ENCODE results near the gene NKD2. TPM values are rescaled to one million over a fixed set of nuclear protein-coding genes. Genes with fewer than 3 reads are reported as not detected.

The NKD2 gene
- total RNA-seq, 1 experiment from 2014 or later: 20.4 TPM

- TF ChIP-seq SIN3A (IDR thresholded peaks at IDR 0.05; ENCODE audit: low read depth): no peak
- no peak for TF ChIP-seq ELF1 (IDR thresholded peaks at IDR 0.05; ENCODE audit: borderline replicate concordance, low read depth)
- no peak for TF ChIP-seq EZH2 (IDR thresholded peaks at IDR 0.05)
Observed at GRCh38 chr5:1066676-1067075, 58.1 kb downstream of the NKD2 start (continued).

DNA sequence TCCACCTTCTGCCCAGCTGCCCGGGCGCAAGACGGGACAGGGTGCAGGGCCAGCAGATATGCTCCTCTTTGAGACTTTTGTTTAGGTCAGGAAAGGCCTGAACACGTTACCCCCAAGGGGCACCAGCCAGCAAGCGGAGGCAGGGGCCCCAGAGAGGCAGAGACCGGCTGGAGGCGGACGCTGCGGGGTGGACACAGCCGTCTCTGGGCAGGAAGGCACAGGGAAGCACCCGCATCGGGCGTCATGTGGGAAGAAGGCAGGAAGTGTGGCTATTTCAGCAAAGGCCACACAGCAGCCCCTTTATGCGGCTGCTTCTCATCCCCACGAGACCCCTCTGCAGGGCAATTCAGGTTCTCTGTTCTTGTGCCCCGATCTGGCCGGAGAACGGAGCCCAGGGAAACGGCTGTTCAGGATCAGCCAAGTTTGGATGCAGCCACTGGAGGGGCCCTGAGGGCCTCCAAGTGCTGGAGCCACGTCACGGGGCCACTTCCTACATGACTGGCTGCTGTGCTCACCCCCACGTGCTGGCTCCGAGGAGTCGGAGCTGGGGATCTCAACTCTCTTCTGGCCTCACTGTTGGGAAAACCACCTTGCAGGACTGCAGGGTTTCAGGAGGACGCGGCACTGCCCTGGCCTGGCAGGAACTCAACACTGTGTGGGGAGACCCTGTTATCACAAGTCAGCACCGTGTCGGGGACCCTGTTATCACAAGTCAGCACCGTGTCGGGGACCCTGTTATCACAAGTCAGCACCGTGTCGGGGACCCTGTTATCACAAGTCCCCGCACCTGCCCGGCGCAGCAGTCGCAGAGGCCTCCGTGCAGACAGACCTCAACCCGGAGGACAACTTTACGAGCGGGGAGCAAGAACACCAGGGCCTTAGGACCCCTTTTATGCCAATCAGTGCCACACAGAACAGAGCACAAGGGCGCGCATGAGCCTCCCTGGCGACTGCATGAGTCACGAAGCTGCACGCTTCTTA is 58.8 kb downstream of the NKD2 start:
- ChIA-PET POLR2A (no interaction called here), CTCF (no interaction called here), RAD21 (ENCODE audit: low non-redundant PET in 1 of 2, low total read pairs in 2 of 2, uncharacterized antibody in 2 of 2, unreplicated experiment in 2 of 2) (no interaction called here)
- H3K36me3 ChIP-seq (ENCODE audit: control insufficient read depth in 1 of 2, insufficient read depth in 2 of 2, low read length in 2 of 2): no peaks in the 10 kb centered on the region; a peak in 1 of 4 replicates
- H3K9me2 ChIP-seq (ENCODE audit: insufficient read depth): no peaks in the 10 kb centered on the region
- DNase-seq (ENCODE audit: low read depth, low spot score) (no peak), ATAC-seq (no peak)
- H2AFZ ChIP-seq (ENCODE audit: low read depth, low read length, poor library complexity, severe bottlenecking): no peak overlapping the region
- H4K20me1 ChIP-seq (ENCODE audit: insufficient read depth): no peaks in the 10 kb centered on the region
- no peaks in the 10 kb centered on the region for H3K9me3 ChIP-seq (ENCODE audit: control insufficient read depth in 1 of 2, insufficient read depth in 1 of 2, low read depth in 1 of 2, low read length in 2 of 2)
- H3K4me2 ChIP-seq (ENCODE audit: low read length): no peak overlapping the region
- no peak overlapping the region for H3K9ac ChIP-seq (ENCODE audit: low read length)
- intact Hi-C loops (cut with micrococcal nuclease): no loop called here
- no peaks in the 10 kb centered on the region for H3K79me2 ChIP-seq (ENCODE audit: insufficient read depth, low read length)
- no peaks in the 10 kb centered on the region for H3K4me1 ChIP-seq (ENCODE audit: control insufficient read depth in 1 of 2, insufficient read depth in 2 of 2, low read length in 2 of 2)
- no peak overlapping the region for H3K4me3 ChIP-seq (replicated peaks in 1 of 2; ENCODE audit: low read depth in 1 of 2, low read length in 2 of 2)
- H3K27me3 ChIP-seq (ENCODE audit: insufficient read depth, low read length): no peaks in the 10 kb centered on the region
- BruUV-seq (replicated peaks): no TSS peak
- no peak overlapping the region for H3K27ac ChIP-seq (ENCODE audit: low read depth, low read length)
- no peak for TF ChIP-seq SIN3A (IDR thresholded peaks at IDR 0.05; ENCODE audit: low read depth)
- TF ChIP-seq, protein P1, sequence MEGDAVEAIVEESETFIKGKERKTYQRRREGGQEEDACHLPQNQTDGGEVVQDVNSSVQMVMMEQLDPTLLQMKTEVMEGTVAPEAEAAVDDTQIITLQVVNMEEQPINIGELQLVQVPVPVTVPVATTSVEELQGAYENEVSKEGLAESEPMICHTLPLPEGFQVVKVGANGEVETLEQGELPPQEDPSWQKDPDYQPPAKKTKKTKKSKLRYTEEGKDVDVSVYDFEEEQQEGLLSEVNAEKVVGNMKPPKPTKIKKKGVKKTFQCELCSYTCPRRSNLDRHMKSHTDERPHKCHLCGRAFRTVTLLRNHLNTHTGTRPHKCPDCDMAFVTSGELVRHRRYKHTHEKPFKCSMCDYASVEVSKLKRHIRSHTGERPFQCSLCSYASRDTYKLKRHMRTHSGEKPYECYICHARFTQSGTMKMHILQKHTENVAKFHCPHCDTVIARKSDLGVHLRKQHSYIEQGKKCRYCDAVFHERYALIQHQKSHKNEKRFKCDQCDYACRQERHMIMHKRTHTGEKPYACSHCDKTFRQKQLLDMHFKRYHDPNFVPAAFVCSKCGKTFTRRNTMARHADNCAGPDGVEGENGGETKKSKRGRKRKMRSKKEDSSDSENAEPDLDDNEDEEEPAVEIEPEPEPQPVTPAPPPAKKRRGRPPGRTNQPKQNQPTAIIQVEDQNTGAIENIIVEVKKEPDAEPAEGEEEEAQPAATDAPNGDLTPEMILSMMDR (IDR thresholded peaks at IDR 0.05 in 2 of 3, conservative IDR thresholded peaks at IDR 0.05 in 1 of 3; ENCODE audit: borderline replicate concordance in 1 of 3, insufficient read depth in 1 of 3, low read depth in 2 of 3, low read length in 2 of 3): no peak
- no peak for TF ChIP-seq YY1 (IDR thresholded peaks at IDR 0.05; ENCODE audit: extremely low read depth, insufficient replicate concordance, low read depth, low read length)
- TF ChIP-seq CEBPB (IDR thresholded peaks at IDR 0.05; ENCODE audit: low read depth): no peak
- no peak for TF ChIP-seq EZH2phosphoT487 (IDR thresholded peaks at IDR 0.05; ENCODE audit: borderline replicate concordance)
- no peak for TF ChIP-seq RAD21 (IDR thresholded peaks at IDR 0.05; ENCODE audit: low read depth)
- no peak for TF ChIP-seq CBX3 (IDR thresholded peaks at IDR 0.05; ENCODE audit: low read depth)
- TF ChIP-seq ZFX (IDR thresholded peaks at IDR 0.05): no peak
- no peak for TF ChIP-seq SRF (IDR thresholded peaks at IDR 0.05; ENCODE audit: low read depth)
- TF ChIP-seq, protein P2, sequence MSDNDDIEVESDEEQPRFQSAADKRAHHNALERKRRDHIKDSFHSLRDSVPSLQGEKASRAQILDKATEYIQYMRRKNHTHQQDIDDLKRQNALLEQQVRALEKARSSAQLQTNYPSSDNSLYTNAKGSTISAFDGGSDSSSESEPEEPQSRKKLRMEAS (IDR thresholded peaks at IDR 0.05): no peak
- no peak for TF ChIP-seq SP1 (IDR thresholded peaks at IDR 0.05; ENCODE audit: low read depth)
- TF ChIP-seq ATF3 (IDR thresholded peaks at IDR 0.05): no peak
- no peak for TF ChIP-seq REST (IDR thresholded peaks at IDR 0.05; ENCODE audit: low read depth)
- TF ChIP-seq ZBTB33 (IDR thresholded peaks at IDR 0.05; ENCODE audit: extremely low read depth, insufficient replicate concordance, low read length): no peak

All from HCT116 (cell line).